A549 (cell line): ENCODE measurements around the gene SMIM38. TPM values are rescaled to one million over a fixed set of nuclear protein-coding genes. Genes with fewer than 3 reads are reported as not detected.

Experiments
- ATAC-seq, 2 experiments: fragments of 200-7000 bp in 1 of 2; fragments of >200 bp in 1 of 2; cut with Nextera tagmentation in 1 of 2; cut with Tn5 transposase in 1 of 2; 3 replicates each; pipeline versions ENCODE4 v1.8.0 to v1.9.1; 2018 to 2020; ENCODE audit warnings: mild to moderate bottlenecking in 1 of 2, moderate library complexity in 1 of 2
- CTCF ChIA-PET: fragments of 300-600 bp; sonication (Branson Sonifier 250); formaldehyde crosslinking; extraction: SDS; loops from one replicate; lab custom pipeline; 2021; ENCODE audit warnings: antibody characterized with exemption, inconsistent platforms; lab: Yijun Ruan, JAX
- POLR2A ChIA-PET: fragments of 350-600 bp; formaldehyde crosslinking; extraction: SDS; loops from one replicate; lab custom pipeline; 2021; ENCODE audit warnings: antibody characterized with exemption, inconsistent platforms; lab: Yijun Ruan, JAX
- DNase-seq, 2 experiments: peaks; one replicate each; pipeline versions ENCODE4 v3.0.0 to v3.0.0-alpha.2; 2011 to 2016; ENCODE audit warnings: low read depth in 1 of 2, low spot score in 1 of 2
- FAIRE-seq: peaks from 2 replicates; lab custom pipeline; 2011; peaks lifted over from hg19 to GRCh38; lab: Jason Lieb, UNC
- H3K27ac ChIP-seq, 2 experiments: fragments of >200 bp; sonication (Bioruptor Twin); formaldehyde crosslinking; 3 replicates each; pipeline ENCODE4 v1.5.1; 2016 to 2017
- H3K4me1 ChIP-seq: fragments of >200 bp; sonication (Bioruptor Twin); formaldehyde crosslinking; 3 replicates; pipeline ENCODE4 v1.6.1; 2016
- H3K4me2 ChIP-seq: fragments of >200 bp; sonication (Bioruptor Twin); formaldehyde crosslinking; 3 replicates; pipeline ENCODE4 v1.6.1; 2016
- H3K4me3 ChIP-seq: fragments of >200 bp; sonication (Bioruptor Twin); formaldehyde crosslinking; 3 replicates; pipeline ENCODE4 v1.5.1; 2016
- H3K9me3 ChIP-seq: fragments of >200 bp; sonication (Bioruptor Twin); formaldehyde crosslinking; 3 replicates; pipeline ENCODE4 v1.6.1; 2016
- BHLHE40 ChIP-seq: IDR thresholded peaks from 2 replicates; pipeline ENCODE4 v1.6.1; 2012; ENCODE audit warnings: low read depth, low read length, inconsistent platforms
- CBX2 ChIP-seq: fragments of 200-600 bp; sonication (generic); IDR thresholded peaks from 2 replicates; pipeline ENCODE4 v1.6.1; 2016; ENCODE audit warnings: low read depth, mild to moderate bottlenecking, borderline replicate concordance
- CBX8 ChIP-seq: fragments of 200-600 bp; sonication (generic); IDR thresholded peaks from 2 replicates; pipeline ENCODE4 v1.6.1; 2016
- CEBPB ChIP-seq, 2 experiments: fragments of >200 bp in 1 of 2; sonication (Bioruptor Twin) in 1 of 2; formaldehyde crosslinking in 1 of 2; IDR thresholded peaks; 2 replicates each; pipeline ENCODE4 v1.6.1; 2012 to 2016
- CHD2 ChIP-seq: fragments of 150-350 bp; IDR thresholded peaks from 2 replicates; pipeline ENCODE4 v1.6.1; 2014; ENCODE audit warnings: low read length; ENCODE audit not compliant: partially characterized antibody
- CHD4 ChIP-seq: fragments of 200-600 bp; sonication (generic); IDR thresholded peaks from 2 replicates; pipeline ENCODE4 v1.6.1; 2016; ENCODE audit warnings: antibody characterized with exemption, mild to moderate bottlenecking, borderline replicate concordance
- EP300 ChIP-seq, 2 experiments: fragments of >200 bp; sonication (Bioruptor Twin); formaldehyde crosslinking; IDR thresholded peaks; 2 replicates in 1 of 2; 3 replicates in 1 of 2; pipeline ENCODE4 v1.6.1; 2016 to 2017
- ESRRA ChIP-seq: fragments of 150-350 bp; IDR thresholded peaks from 2 replicates; pipeline ENCODE4 v1.6.1; 2014; ENCODE audit warnings: mild to moderate bottlenecking, low read length, borderline replicate concordance
- FOSB ChIP-seq: fragments of 250-450 bp; sonication (Bioruptor Pico); IDR thresholded peaks from 2 replicates; pipeline ENCODE4 v1.5.0; 2020; ENCODE audit warnings: mild to moderate bottlenecking, moderate library complexity
- FOXS1 ChIP-seq: fragments of 250-450 bp; sonication (Bioruptor Pico); IDR thresholded peaks from 2 replicates; pipeline ENCODE4 v1.5.0; 2020; ENCODE audit warnings: mild to moderate bottlenecking, moderate library complexity
- GATA3 ChIP-seq: IDR thresholded peaks from 2 replicates; pipeline ENCODE4 v1.6.1; 2012; ENCODE audit warnings: borderline replicate concordance
- HOXB5 ChIP-seq: fragments of 250-450 bp; sonication (Bioruptor Pico); IDR thresholded peaks from 2 replicates; pipeline ENCODE4 v1.5.0; 2020; ENCODE audit warnings: mild to moderate bottlenecking, moderate library complexity
- JUNB ChIP-seq: fragments of >200 bp; sonication (Bioruptor Twin); formaldehyde crosslinking; IDR thresholded peaks from 2 replicates; pipeline ENCODE4 v1.6.1; 2016
- NFE2L2 ChIP-seq: fragments of 150-350 bp; conservative IDR thresholded peaks from 2 replicates; pipeline ENCODE4 v1.6.1; 2014; ENCODE audit warnings: low read length
- PHF8 ChIP-seq: fragments of 200-600 bp; sonication (generic); IDR thresholded peaks from 2 replicates; pipeline ENCODE4 v1.6.1; 2016; ENCODE audit warnings: low read depth, mild to moderate bottlenecking, antibody characterized with exemption, moderate library complexity, borderline replicate concordance
- POLR2A ChIP-seq: IDR thresholded peaks from 2 replicates; pipeline ENCODE4 v1.6.1; 2012; ENCODE audit warnings: mild to moderate bottlenecking, low read length
- RARB ChIP-seq: fragments of 250-450 bp; sonication (Bioruptor Pico); IDR thresholded peaks from 2 replicates; pipeline ENCODE4 v1.8.0; 2021; ENCODE audit warnings: mild to moderate bottlenecking, moderate library complexity
- RCOR1 ChIP-seq: fragments of 150-350 bp; IDR thresholded peaks from 2 replicates; pipeline ENCODE4 v1.6.1; 2014; ENCODE audit warnings: antibody characterized with exemption, low read length, low read depth
- SREBF2 ChIP-seq: fragments of 450-650 bp; IDR thresholded peaks from 2 replicates; pipeline ENCODE4 v1.6.1; 2014; ENCODE audit warnings: mild to moderate bottlenecking, moderate library complexity
- TP53 ChIP-seq: fragments of 250-450 bp; sonication (Bioruptor Pico); IDR thresholded peaks from 2 replicates; pipeline ENCODE4 v1.5.0; 2021; ENCODE audit warnings: mild to moderate bottlenecking, moderate library complexity
- ZC3H11A ChIP-seq: fragments of 450-650 bp; IDR thresholded peaks from 2 replicates; pipeline ENCODE4 v1.6.1; 2014; ENCODE audit warnings: antibody characterized with exemption, mild to moderate bottlenecking
- ZFP36 ChIP-seq: fragments of 450-650 bp; IDR thresholded peaks from 2 replicates; pipeline ENCODE4 v1.6.1; 2014; ENCODE audit warnings: borderline replicate concordance; ENCODE audit not compliant: partially characterized antibody
- WGBS: methylation state at CpG from one replicate; pipeline ENCODE4 v1.1.6; 2017; ENCODE audit errors: missing lambda C conversion rate; 5-methylcytosine and 5-hydroxymethylcytosine counted together
- polyA plus RNA-seq, 4 experiments: library from polyadenylated mRNA; depleted of rRNA in 3 of 4; stranded (reverse); fragments of >200 nt; fragmentation: RNase III in 1 of 4; extraction: RNeasy Plus Mini Kit Qiagen cat#74134 plus additional on column Dnase treatment in 1 of 4; gene quantifications; 2 replicates in 3 of 4; 3 replicates in 1 of 4; pipeline ENCODE4 v1.2.3, GENCODE V29; 2011 to 2017
- TF ChIP-seq, protein P1 (sequence below): IDR thresholded peaks from 2 replicates; pipeline ENCODE4 v1.6.1; 2012; ENCODE audit warnings: low read depth, borderline replicate concordance
- TF ChIP-seq, protein P2 (sequence below): fragments of 250-450 bp; sonication (Bioruptor Pico); IDR thresholded peaks from 2 replicates; pipeline ENCODE4 v1.5.0; 2020; ENCODE audit warnings: low read depth, mild to moderate bottlenecking, moderate library complexity
- TF ChIP-seq, protein P3 (sequence below): fragments of >200 bp; sonication (Bioruptor Twin); formaldehyde crosslinking; IDR thresholded peaks from 3 replicates; pipeline ENCODE4 v1.6.1; 2016
- TF ChIP-seq, protein P4 (sequence below): fragments of 200-600 bp; sonication (generic); IDR thresholded peaks from 2 replicates; pipeline ENCODE4 v1.6.1; 2016; ENCODE audit warnings: antibody characterized with exemption, mild to moderate bottlenecking, moderate library complexity
- TF ChIP-seq, protein P5 (sequence below): IDR thresholded peaks from 2 replicates; pipeline ENCODE4 v1.6.1; 2012

Gene SMIM38
- polyA plus RNA-seq, 2 of the 4 experiments (the other 2 are of a cell fraction): 0.05 to 0.08 TPM

DNA sequence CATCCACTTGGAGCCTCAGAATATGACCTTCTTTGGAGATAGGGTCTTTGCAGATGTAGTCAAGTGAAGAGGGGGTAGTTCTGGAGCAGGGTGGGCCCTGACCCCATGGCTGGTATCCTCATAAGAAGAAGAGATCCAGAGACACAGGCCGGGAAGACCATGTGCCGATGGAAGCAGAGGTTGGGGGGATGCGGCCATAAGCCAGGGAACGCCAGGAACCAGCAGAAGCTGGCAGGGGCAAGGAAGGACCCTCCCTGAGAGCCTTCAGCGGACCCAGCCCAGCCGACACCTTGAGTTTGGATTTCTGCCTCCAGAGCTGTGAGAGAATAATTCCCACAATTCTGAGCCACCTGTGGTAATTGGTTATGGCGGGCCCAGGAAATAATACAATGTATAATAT, 26.1 kb upstream of the SMIM38 start:
- ChIA-PET CTCF (interaction anchor here (0.7 to 4.2 kb wide), 5 partner anchors 11 to 541 kb away, joined by 3 to 55 read pairs (median 5); partner anchors contain the start of gene MYEOV), POLR2A (no interaction called here)
- H3K4me1 ChIP-seq: peaks cover 20% of the 10 kb centered on the region
- WGBS: 93% methylated on average over 7 of the region's 7 CpGs
- FAIRE-seq (no peak), DNase-seq (no peak), ATAC-seq (no peak)
- no peak overlapping the region for H3K4me2 ChIP-seq
- H3K27ac ChIP-seq: peak overlapping the region in 1 of 2 experiments; percentile 75; a peak in 2 of 6 replicates
- no peak overlapping the region for H3K4me3 ChIP-seq
- no peak for TF ChIP-seq SREBF2
- TF ChIP-seq TP53 (CRISPR knock-in tag): no peak
- TF ChIP-seq EP300 (IDR thresholded peaks at IDR 0.05): no peak
- TF ChIP-seq, protein P1, sequence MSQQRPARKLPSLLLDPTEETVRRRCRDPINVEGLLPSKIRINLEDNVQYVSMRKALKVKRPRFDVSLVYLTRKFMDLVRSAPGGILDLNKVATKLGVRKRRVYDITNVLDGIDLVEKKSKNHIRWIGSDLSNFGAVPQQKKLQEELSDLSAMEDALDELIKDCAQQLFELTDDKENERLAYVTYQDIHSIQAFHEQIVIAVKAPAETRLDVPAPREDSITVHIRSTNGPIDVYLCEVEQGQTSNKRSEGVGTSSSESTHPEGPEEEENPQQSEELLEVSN: no peak
- no peak for TF ChIP-seq FOSB (CRISPR knock-in tag)
- TF ChIP-seq RARB: no peak
- TF ChIP-seq CHD4: no peak
- TF ChIP-seq, protein P2, sequence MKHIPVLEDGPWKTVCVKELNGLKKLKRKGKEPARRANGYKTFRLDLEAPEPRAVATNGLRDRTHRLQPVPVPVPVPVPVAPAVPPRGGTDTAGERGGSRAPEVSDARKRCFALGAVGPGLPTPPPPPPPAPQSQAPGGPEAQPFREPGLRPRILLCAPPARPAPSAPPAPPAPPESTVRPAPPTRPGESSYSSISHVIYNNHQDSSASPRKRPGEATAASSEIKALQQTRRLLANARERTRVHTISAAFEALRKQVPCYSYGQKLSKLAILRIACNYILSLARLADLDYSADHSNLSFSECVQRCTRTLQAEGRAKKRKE (CRISPR knock-in tag): no peak
- TF ChIP-seq, protein P3, sequence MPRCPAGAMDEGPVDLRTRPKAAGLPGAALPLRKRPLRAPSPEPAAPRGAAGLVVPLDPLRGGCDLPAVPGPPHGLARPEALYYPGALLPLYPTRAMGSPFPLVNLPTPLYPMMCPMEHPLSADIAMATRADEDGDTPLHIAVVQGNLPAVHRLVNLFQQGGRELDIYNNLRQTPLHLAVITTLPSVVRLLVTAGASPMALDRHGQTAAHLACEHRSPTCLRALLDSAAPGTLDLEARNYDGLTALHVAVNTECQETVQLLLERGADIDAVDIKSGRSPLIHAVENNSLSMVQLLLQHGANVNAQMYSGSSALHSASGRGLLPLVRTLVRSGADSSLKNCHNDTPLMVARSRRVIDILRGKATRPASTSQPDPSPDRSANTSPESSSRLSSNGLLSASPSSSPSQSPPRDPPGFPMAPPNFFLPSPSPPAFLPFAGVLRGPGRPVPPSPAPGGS: no peak
- TF ChIP-seq, protein P4, sequence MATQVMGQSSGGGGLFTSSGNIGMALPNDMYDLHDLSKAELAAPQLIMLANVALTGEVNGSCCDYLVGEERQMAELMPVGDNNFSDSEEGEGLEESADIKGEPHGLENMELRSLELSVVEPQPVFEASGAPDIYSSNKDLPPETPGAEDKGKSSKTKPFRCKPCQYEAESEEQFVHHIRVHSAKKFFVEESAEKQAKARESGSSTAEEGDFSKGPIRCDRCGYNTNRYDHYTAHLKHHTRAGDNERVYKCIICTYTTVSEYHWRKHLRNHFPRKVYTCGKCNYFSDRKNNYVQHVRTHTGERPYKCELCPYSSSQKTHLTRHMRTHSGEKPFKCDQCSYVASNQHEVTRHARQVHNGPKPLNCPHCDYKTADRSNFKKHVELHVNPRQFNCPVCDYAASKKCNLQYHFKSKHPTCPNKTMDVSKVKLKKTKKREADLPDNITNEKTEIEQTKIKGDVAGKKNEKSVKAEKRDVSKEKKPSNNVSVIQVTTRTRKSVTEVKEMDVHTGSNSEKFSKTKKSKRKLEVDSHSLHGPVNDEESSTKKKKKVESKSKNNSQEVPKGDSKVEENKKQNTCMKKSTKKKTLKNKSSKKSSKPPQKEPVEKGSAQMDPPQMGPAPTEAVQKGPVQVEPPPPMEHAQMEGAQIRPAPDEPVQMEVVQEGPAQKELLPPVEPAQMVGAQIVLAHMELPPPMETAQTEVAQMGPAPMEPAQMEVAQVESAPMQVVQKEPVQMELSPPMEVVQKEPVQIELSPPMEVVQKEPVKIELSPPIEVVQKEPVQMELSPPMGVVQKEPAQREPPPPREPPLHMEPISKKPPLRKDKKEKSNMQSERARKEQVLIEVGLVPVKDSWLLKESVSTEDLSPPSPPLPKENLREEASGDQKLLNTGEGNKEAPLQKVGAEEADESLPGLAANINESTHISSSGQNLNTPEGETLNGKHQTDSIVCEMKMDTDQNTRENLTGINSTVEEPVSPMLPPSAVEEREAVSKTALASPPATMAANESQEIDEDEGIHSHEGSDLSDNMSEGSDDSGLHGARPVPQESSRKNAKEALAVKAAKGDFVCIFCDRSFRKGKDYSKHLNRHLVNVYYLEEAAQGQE: no peak
- no peak for TF ChIP-seq FOXS1 (CRISPR knock-in tag)
- TF ChIP-seq HOXB5 (CRISPR knock-in tag): no peak
- TF ChIP-seq ZFP36: no peak
- no peak for TF ChIP-seq POLR2A
- TF ChIP-seq ZC3H11A: no peak
- TF ChIP-seq PHF8: no peak
- TF ChIP-seq JUNB: no peak
- peaks cover 28% of the 10 kb centered on the region for H3K9me3 ChIP-seq

DNA sequence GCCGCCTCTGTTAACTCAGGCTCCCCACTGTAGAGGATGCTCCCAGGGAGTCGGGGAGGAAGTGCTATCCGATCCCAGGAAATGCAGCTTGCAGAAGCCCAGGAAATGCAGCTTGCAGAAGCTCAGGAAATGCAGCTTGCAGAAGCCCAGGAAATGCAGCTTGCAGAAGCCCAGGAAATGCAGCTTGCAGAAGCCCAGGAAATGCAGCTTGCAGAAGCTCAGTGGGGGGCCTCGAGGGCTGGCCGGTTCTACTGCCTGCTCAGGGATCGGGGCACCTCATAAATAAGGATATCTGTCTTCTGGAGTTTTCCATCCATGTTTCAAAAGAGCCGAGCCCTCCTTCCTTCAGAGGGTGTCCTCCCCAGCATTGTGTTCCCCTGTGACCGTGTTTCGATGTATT, 25.1 kb upstream of the SMIM38 start:
- FAIRE-seq: no peak
- peaks cover 15% of the 10 kb centered on the region for H3K4me1 ChIP-seq
- 66% methylated on average over 9 of the region's 9 CpGs for WGBS

More for the DNA sequence above, 25.1 kb upstream of the SMIM38 start:
- H3K4me3 ChIP-seq: no peak overlapping the region
- H3K27ac ChIP-seq: peak overlapping the region; percentile 63 to 75; a peak in 4 of 6 replicates
- TF ChIP-seq RCOR1: no peak
- no peak for TF ChIP-seq GATA3
- no peak for TF ChIP-seq JUNB
- no peak for TF ChIP-seq ZFP36
- no peak for TF ChIP-seq BHLHE40
- no peak for TF ChIP-seq CHD2
- TF ChIP-seq ESRRA: no peak
- TF ChIP-seq HOXB5 (CRISPR knock-in tag): no peak
- no peak for TF ChIP-seq CBX2
- no peak for TF ChIP-seq CEBPB (IDR thresholded peaks at IDR 0.05)
- TF ChIP-seq POLR2A: no peak
- TF ChIP-seq, protein P5, sequence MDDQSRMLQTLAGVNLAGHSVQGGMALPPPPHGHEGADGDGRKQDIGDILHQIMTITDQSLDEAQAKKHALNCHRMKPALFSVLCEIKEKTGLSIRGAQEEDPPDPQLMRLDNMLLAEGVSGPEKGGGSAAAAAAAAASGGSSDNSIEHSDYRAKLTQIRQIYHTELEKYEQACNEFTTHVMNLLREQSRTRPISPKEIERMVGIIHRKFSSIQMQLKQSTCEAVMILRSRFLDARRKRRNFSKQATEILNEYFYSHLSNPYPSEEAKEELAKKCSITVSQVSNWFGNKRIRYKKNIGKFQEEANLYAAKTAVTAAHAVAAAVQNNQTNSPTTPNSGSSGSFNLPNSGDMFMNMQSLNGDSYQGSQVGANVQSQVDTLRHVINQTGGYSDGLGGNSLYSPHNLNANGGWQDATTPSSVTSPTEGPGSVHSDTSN: no peak
- no peak for TF ChIP-seq NFE2L2
- TF ChIP-seq RARB: no peak
- no peak for TF ChIP-seq CBX8
- ChIA-PET POLR2A (interaction anchor here (2.2 kb wide), 1 partner anchor 509 kb away, joined by 13 read pairs; no protein-coding TSS in a partner anchor), CTCF (interaction anchor here (0.6 to 4.2 kb wide), 31 partner anchors 8 to 540 kb away, joined by 3 to 55 read pairs (median 5); partner anchors contain the start of genes MYEOV and SMIM38)
- DNase-seq (no peak), ATAC-seq (no peak)
- H3K9me3 ChIP-seq: peaks cover 28% of the 10 kb centered on the region
- no peak overlapping the region for H3K4me2 ChIP-seq
